ENCODE measurements around the gene ZFP36L1. TPM values are rescaled to one million over a fixed set of nuclear protein-coding genes. Genes with fewer than 3 reads are reported as not detected.

The ZFP36L1 gene
- total and polyA plus RNA-seq, 9 of the 15 experiments (the other 6 are each of a cell fraction or from before 2014, with no cell fraction given) = 1.3 to 26.6 (median 3.7) TPM

- Histone ChIP-seq H3K36me3 (ENCODE audit: control insufficient read depth, insufficient read depth, low read length) (no peaks in the 10 kb centered on the region), H3K27ac (ENCODE audit: extremely low read depth, low read depth, low read length) (no peak overlapping the region; the same call in 2 of the 3 replicates), H3K4me1 (replicated peaks in 1 of 2; ENCODE audit: control insufficient read depth in 2 of 2, insufficient read depth in 2 of 2, low read length in 2 of 2) (peaks cover 6 to 43% of the 10 kb centered on the region in 2 experiments; a peak in 4 of 5 replicates), H3K9ac (ENCODE audit: insufficient read depth in 1 of 2, low read depth in 2 of 2, low read length in 2 of 2) (peak overlapping the region; percentile 6 to 8; a peak in 1 of 4 replicates), H3K27me3 (ENCODE audit: control insufficient read depth in 2 of 2, insufficient read depth in 2 of 2, low read length in 2 of 2) (no peaks in the 10 kb centered on the region), H3K4me2 (ENCODE audit: insufficient read depth, low read length) (peak overlapping the region; percentile 43; the same call in 1 of the 2 replicates), H4K20me1 (replicated peaks; ENCODE audit: control insufficient read depth, insufficient read depth, low read length) (no peaks in the 10 kb centered on the region), H3K79me2 (ENCODE audit: control insufficient read depth, insufficient read depth, low read length) (no peaks in the 10 kb centered on the region), H3K9me1 (ENCODE audit: control insufficient read depth, insufficient read depth, low read length) (no peaks in the 10 kb centered on the region), H3K4me3 (no peak overlapping the region), H2AFZ (ENCODE audit: low read depth, low read length) (peak overlapping the region; percentile 87), H3K9me3 (replicated peaks; ENCODE audit: control insufficient read depth, insufficient read depth, low read depth, low read length) (no peaks in the 10 kb centered on the region)
- peak in 2 of 4 experiments; percentile 35 to 56 for DNase-seq (ENCODE audit: extremely low read depth in 1 of 4, low spot score in 3 of 4)
- ChIA-PET CTCF (ENCODE audit: low intra/inter-chr PET ratio) (no interaction called here), POLR2A (interaction anchor here (0.6 to 2.7 kb wide), 5 partner anchors 17 to 42 kb away, joined by 3 to 12 read pairs (median 3); no protein-coding TSS in a partner anchor)
- in situ Hi-C loops (cut with MboI) = no loop called here
- intact Hi-C loops (cut with micrococcal nuclease) = loop anchor here (5.0 kb wide), 1 partner anchor 39 kb away; no protein-coding TSS in a partner anchor
- peak; percentile 71 for ATAC-seq
- peak; percentile 82 for FAIRE-seq
- 32% methylated on average over 8 of the region's 10 CpGs for WGBS (ENCODE audit: insufficient coverage, low coverage, missing lambda C conversion rate)
- TF ChIP-seq ATF1 (CRISPR knock-in tag; IDR thresholded peaks at IDR 0.05) = no peak
- no peak for TF ChIP-seq ATF1 (tag; IDR thresholded peaks at IDR 0.05)
- no peak for TF ChIP-seq ZNF41 (CRISPR knock-in tag; conservative IDR thresholded peaks at IDR 0.05)
- TF ChIP-seq E2F4 (CRISPR knock-in tag; IDR thresholded peaks at IDR 0.05; ENCODE audit: low read depth) = no peak
- no peak for TF ChIP-seq RBBP5 (IDR thresholded peaks at IDR 0.05; ENCODE audit: borderline replicate concordance, insufficient read depth, low read length, poor library complexity, severe bottlenecking)
- TF ChIP-seq CXXC5 (CRISPR knock-in tag; IDR thresholded peaks at IDR 0.05) = peak; percentile 42; the same call in 1 of the 2 replicates
- TF ChIP-seq, protein P1, sequence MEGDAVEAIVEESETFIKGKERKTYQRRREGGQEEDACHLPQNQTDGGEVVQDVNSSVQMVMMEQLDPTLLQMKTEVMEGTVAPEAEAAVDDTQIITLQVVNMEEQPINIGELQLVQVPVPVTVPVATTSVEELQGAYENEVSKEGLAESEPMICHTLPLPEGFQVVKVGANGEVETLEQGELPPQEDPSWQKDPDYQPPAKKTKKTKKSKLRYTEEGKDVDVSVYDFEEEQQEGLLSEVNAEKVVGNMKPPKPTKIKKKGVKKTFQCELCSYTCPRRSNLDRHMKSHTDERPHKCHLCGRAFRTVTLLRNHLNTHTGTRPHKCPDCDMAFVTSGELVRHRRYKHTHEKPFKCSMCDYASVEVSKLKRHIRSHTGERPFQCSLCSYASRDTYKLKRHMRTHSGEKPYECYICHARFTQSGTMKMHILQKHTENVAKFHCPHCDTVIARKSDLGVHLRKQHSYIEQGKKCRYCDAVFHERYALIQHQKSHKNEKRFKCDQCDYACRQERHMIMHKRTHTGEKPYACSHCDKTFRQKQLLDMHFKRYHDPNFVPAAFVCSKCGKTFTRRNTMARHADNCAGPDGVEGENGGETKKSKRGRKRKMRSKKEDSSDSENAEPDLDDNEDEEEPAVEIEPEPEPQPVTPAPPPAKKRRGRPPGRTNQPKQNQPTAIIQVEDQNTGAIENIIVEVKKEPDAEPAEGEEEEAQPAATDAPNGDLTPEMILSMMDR (IDR thresholded peaks at IDR 0.05 in 2 of 3, conservative IDR thresholded peaks at IDR 0.05 in 1 of 3; ENCODE audit: insufficient read depth in 2 of 3, low read depth in 1 of 3, low read length in 3 of 3) = peak in 1 of 3 experiments; percentile 18; a peak in 2 of 6 replicates
- TF ChIP-seq NR4A1 (CRISPR knock-in tag; IDR thresholded peaks at IDR 0.05) = no peak
- 0 out of 2 replicates have a peak, but pooled peaks have one; percentile 17 for TF ChIP-seq NR4A1 (tag; IDR thresholded peaks at IDR 0.05)
- peak; percentile 13; the same call in 1 of the 2 replicates for TF ChIP-seq ARID1B (IDR thresholded peaks at IDR 0.05)
- no TSS peak for BruUV-seq (replicated peaks)
These were observed 44.6 kb downstream of the ZFP36L1 start for GRCh38 chr14:68748260-68748659.
